Dermis blood vessel endothelial cell (primary cell): ENCODE data around the gene CYP11A1. TPM values are rescaled to one million over a fixed set of nuclear protein-coding genes. Genes with fewer than 3 reads are reported as not detected.

Source experiments
- DNase-seq: peaks from one replicate; pipeline ENCODE4 v3.0.0; 2010
- total RNA-seq: library from RNA; depleted of rRNA; stranded (reverse); fragments of >200 nt; gene quantifications from 2 replicates; pipeline ENCODE4 v1.2.3, GENCODE V29; 2014

Gene CYP11A1
- total RNA-seq, 1 donor from 2014 or later: not detected

DNA sequence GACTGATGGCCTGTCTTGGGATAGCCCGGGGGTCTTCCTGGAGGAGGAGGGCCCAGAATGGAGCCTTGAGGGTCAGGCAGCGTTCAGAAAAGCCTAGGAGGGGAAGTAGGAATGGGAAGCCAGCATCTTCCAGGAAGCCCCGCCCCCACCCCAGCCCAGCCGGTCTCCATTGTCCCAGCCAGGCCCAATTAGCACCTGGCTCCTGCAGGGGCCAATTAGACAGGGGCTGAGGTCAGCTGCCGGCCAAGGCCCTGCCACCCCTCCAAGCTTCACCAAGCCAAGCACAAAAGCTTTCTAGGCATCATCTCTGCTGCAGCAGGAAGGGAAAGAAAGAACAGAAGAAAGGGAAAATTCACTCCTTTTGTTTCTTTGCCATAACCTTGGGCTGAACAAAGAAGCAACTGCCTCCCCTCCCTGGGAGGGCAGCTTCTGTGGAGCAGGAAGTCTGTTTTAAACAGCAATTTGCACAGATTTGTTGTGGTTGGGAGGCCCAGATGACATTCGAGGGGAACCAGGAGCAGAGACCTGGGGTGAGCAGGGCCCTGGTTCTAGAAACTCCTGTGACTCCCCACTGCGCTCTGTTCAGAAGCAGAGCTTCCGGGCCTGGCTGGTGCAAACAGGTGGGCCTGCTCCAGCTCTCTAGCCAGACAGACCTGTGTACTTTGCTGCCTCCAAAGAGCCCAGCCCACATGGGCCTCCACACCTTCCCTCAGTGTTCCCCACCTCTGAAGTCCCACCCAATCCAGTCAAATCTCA lies 47.7 kb downstream of the CYP11A1 start:
- DNase-seq: peak; percentile 17

DNA sequence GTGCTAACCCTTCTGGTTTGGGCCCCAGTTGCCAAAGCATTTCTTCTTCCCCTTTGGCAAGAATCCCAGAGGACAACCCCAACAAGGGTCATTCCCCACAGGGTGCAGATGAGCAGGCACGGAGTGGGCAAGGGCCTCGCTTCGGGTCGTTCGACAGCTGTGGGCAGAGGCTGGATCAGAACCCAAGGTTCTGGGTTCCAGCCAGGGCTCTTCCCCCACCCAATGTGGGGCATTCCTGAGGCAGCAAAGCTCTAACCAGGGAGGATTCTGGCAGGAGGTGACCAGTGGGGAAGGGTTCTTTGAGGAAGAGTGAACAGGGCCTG lies 48.3 kb downstream of the CYP11A1 start:
- DNase-seq: no peak

DNA sequence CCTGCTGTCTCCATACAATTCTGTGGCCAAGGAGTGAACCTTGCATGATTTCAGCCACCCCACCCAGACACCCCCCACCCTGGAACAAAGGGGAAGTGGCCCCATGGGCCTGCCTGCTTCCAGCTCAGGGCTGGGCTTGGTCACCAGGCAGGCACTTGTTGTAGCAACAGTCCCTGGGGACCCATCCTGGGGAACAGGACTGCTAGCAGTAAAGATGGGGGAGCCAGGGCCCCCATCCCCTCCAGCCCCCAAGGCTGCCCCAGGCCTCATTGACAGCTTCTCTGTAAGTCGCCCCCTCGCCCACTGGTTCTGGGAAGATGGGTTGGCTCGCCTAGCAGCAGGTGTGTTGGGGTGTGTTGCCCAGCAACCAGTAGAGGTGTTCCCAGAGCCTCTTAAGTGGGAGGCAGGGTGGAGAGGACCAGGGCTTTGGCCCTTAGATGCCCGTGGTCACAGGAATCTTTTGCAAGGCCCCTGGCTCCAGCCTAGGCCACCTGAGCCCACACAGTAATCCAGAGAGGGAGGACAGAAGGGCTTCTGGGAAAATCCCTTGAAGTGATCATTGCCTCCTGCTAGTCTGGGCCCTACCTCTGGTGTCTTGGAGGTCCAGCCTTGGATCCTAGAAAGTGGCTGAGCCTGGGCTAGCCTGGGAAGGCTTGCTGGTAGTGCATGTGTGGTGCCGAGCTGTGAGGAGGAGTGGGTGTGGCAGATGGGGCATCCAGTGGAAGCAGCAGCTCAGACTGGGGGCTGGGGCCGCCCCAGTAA lies 48.9 kb downstream of the CYP11A1 start:
- no peak for DNase-seq

DNA sequence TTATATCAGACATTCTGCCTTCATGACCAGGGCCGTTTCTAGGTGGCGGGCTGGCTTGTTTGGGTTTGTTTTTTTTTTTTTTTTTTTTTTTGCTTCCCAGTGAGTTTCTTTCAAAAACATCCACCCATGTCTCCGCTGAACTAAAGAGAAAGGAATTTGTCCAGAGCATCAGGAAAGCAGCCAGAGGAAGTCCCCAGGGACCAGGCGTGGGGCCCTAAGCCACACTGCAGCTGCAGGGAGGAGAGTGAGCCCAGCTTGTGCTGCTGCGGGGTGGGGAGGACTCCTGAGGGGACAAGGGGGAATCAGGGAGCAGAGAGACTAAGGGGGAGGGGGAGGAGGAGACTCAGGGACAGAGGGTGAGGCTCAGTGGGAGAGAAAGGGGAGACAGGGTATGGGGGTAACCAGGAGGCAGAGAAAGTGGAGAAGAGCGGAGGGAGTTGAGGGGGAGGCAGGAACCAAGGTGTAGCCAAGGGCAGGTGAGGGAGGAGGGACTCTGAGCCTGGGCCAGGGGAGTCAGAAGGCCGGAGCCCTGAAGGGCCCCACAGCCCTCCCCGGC lies 49.5 kb downstream of the CYP11A1 start:
- peak; percentile 58 for DNase-seq

DNA sequence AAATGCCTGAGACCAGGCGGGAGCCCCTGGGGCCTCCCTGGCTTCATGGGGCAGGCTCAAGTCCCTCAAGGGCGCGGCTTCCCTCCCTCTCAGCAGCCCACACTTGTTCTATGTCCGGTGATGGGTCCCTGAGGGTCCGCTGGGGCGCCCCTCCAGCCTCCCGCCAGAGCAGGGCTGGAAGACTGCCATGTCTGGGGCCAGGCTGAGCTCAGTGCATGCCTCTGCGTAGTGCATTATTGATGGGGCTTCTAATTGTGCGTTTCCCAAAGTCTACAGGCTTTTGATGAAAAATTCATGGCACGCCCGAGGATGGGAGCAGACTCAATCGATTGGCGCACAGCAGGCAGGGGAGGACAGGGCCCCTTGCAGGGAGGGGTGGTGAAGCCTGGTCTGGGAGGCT lies 51.3 kb downstream of the CYP11A1 start:
- no peak for DNase-seq

DNA sequence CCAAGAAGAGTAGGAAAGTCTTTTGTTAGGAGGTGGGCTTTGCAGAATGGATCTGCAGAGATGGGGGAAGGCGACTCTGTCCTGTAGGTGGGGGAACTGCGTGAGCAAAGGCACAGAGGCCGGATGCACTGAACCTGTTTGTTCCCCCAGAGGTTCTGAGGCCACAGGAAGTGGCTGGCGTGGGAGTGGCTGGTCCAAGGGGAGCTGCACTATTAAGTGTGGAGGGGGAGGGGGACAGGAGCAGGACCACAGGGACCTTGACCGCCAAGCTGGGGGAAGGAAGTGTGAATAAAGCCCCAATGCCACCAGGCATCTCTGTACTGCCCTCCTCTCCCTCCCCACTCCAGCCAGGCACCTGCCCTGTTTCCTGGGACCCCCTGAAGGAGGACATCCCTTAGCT lies 51.8 kb downstream of the CYP11A1 start:
- no peak for DNase-seq

DNA sequence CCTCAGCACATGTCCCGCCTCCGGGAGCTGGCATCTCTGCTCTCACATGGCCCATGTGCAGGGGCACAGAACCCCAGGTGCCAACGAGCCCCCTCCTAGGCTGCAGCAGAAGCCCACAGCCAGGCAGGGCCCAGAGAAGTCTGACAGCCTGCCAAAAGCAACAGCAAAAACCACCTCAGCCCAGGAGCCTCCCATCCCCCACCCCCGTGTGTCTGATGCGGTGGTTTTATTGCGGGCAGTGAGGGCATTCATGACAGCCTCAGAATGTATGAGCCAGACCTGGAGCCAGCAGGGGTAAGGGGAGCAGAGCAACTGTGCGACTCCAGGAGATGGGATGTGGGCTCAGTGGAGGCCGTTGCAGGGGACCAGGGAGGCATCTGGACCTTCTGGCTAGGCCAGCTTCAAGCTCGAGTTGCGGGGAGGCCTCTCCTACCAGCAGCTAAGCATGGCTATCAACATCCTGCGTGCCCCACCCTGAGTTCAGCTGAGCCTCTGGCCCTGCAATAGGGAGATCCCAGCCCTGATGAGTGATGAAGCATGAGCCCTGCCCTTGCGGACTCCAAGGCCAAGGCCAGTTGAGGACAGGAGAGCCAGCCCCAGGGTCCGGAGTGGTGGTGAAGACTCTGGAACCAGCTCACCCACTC lies 52.5 kb downstream of the CYP11A1 start:
- DNase-seq: no peak

DNA sequence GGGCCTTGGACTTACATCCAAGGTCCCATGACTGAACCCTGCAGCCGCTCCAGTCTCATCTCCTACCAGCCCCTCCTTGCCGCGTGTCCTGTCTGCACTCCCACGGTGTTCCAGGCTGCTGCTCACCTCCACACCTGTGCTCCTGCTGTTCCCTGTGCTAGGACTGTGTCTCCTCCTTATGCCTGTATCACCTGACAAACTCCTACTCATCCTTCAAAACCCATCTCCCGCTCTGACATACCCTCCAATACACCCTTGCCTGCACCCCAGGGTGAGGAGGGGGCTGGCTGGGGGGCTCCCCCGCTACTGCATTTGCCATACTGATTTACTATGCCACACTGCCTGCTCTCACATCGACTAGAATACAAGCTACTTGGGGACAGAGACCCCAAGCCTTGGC lies 53.6 kb downstream of the CYP11A1 start:
- DNase-seq: no peak

DNA sequence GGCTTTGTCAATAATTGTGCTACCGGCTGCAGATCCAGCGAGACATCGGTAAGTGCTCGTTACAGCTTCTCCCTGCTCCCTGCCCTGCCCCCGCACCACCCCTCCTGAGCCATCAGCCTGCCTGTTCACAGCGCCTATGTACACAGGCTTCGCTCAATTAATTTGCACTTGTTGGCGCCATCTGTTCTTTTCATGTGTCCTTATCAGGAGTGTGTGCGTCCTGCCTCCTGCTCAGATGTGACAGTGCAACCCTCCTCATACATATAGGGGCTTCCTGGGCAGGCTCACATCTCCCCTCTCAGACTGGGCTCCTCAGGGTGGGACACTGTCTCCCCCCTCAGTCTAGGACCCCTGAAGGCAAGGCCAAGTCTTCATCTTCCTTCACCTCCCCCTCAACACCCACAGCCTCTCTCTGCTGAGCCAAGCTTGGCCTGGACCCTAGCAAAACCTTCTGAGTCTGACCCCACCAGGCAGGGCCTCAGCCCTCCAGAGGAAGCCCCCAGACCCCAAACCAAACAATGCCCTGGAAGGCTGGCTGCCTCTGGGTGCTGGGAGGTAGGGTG lies 54.9 kb downstream of the CYP11A1 start:
- DNase-seq: no peak

DNA sequence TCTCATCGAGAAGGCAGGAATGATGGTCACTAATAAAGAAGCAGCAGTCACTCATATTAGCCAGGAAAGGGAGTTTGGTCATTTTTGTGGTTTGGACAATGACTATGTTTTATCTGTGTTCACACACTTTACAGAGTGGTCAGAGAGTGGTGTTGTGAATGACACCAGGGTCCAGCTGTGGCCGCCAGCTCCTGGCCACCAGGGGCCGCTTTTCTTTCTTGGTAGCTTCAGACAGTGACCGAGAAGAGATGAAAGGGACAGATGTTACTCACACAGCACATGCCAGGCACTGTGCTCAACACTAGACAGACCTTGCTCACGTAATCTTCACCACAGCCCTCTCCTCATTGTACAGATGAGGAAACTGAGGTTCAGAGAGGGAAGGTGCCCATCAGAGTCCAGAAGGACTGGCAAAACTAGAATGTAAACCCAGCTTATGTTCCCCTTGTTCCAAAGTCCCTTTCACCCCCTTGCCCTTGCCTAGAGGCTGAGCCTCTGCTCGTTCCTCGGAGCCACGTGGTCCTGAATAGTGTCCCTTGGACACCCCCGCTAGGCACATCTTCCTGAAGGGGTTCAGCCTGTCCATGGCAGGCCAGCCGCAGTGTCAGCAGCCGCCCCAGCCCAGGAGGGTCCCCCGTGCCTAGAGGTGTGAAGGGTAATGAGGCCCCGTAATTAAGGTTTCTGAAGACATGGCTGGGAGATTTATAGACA lies 55.6 kb downstream of the CYP11A1 start:
- peak; percentile 49 for DNase-seq

DNA sequence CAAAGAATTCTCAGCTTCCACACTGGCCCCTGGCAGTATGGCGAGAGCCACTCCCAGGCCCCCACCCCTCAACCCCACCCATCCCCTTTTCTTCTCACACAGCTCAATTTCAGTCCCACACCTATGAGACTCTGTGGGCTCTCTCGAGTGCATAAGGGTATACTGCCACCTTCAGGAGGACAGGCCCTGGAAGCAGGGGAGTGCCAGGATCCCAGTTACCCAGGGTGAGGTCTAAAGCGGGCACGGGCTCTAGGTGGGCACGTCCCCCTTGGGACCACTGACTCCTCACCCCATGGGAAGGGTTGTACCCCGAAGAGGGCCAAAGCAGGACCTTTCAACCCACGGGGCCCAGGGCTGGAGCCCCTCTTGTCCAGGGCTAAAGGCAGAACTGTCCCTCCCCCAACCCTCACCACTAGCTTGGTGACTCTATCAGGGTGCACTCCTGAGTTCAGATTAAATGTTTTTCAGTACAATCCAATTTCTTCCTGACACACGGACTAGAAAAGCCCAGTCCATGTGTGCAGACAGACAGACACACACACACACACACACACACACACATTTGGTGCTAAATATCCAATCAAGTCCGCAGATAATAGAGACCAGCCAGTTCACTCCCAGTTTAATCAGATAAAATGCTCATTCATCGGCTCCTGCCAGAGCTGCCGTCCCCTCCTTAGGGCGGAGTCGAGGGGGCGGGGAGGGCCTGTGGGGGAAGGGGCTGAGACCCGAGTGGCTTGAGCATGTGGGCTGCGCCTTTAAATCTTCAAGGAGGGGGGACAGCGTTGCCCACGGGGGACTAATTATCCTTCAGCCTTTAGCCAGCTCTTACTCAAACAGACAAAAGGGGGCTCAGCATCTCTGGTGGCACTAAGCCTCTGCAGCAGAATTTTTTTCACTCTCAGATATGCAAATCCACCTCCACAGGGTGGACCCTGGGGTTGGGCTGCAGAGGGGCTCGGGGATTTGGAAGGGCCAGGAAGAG lies 59.3 kb downstream of the CYP11A1 start:
- DNase-seq: peak; percentile 79

DNA sequence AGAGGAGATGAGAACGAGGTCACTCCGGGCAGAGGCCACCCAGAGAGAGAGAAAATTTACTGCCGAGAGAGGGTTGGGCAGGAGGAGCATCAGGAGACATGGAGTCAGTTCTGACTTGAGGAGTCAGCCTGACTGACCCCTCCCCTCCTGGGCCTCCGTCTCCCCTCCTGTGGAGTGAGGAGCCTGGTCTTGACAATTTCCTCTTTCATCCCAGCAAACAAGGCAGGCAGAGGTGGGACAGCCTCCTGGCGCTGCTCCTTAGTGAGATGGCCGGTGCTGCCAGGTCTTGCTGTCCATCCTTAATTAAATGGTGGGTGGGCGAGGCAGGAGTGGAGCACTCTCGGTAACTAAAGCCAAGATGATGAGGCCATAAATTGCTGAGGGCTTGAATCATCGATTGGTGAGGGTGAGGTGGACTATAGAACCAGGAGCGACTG lies 60.6 kb downstream of the CYP11A1 start:
- no peak for DNase-seq

DNA sequence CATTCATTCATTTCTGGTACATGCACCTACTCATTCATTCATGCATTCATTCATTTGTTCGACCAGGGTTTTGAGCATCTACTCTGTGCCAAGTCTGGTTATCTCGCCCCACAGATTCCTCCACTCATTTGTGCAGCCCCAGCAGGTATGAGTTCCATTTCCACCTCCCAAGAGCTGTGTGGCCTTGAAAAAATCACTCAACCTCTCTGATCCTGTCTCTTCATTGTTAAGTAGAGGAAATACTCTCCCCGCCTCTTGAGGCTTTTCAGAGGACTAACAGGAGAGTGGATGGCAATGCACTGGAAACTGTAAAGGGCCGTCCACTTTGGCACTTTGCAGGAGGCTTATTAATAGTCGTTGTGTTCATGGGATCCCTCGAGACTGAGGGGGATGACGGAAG lies 61.8 kb downstream of the CYP11A1 start:
- no peak for DNase-seq

DNA sequence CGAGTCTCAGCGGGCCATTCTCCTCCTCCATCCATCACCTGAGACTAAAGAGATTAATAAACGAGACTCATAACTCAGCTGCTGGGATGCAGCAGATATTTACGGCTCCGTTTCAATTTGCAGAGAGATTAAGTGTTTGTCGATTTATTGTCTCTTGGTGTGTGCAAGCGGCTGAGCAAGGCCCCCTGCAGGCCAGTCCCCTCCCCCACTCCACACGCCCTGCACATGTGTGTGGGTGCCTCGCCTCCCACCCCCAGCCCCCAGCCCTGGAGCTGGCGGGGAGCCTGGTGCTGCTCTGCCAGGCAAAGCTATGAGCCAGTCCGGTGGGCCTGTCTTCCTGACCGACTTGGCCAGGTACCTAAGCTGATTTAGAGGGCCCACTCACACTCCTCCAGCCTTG lies 63.0 kb downstream of the CYP11A1 start:
- no peak for DNase-seq

DNA sequence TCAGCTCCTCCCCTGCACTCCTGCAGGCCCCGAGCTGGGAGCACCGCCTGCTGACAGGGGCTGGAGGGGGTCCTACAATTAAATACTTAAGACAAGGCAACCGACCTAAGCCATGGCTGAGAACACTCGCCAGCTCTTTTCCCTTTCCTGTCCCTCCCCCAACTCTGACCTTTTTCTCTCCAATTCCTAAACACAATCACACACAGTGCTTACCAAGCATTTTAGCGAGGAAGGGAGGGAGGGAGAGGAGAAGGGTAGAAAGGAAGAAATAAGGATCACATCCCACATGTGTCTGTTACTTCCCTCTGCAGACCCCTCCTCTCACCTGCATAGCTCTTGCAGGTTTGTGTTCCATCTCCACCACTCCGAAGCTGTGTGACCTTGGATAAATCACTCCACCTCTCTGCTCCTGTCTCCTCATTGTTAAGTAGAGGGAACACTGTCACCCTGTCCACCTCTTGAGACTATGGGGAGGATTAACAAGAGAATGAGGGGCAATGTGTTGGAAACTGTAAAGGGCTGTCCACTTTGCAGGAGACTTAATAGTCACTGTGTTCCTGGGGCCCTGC lies 63.6 kb downstream of the CYP11A1 start:
- no peak for DNase-seq

DNA sequence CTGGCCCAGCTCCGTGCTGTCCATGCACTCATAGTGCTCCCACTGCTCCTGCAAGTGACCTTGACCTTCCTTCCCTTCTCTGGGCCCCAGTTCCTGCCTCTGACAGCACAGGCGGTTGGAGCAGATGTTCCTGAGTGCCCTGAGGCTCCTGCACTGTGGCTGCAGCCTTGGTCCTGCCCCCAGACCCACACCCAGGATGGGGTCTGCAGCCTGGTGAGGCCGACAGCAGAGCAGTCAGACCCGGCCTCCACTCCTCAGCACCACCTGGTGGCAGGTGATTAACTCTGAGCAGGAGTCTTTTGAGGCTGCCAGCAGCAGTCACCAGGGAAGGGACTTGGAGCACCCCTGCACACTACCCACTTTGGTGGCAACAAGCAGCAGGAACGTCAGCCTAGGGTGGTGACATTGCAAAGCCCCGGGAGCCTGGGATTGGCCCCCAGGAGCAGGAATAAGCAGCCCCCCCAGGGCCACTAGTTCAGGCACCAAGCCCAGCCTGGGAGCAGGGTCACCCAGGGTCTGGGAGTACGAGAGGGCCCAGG lies 64.6 kb downstream of the CYP11A1 start:
- DNase-seq: peak; percentile 58

DNA sequence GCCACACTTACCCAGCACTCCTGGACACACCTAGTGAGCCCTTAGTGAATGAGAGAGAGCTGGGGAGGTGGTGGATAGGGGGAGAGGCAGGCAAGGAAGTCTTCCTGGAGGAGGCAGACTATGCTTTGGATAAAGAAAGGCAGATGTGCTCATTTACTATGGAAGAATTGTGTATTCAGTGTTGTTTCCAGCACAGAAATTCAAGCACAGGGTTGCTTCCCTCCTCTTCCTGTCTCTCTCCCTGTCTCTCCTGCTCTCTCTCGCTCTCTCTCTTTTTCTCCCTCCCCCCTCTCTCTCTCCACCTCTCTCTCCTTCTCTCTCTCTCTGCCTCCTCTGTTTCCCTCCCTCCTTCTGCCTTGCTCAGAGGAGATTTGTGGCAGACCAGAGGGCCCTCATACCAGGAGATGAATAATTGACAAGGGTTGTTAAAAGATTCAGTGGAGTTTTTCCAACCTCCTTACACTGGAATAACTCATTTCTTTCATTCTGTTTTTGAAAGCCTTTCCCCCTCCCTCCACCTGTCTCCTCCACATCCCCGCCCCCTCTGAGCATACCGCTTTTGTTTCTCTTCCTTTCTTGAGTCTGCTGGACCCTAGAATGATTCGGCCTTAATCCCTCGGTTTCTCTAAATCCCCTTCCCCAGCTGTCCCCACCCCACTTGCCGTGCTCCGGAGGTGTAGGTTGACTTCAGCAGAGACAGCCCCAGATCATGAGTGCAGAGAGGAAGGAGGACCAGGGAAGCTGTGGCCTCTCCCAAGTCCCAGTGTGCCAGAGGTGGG lies 65.7 kb downstream of the CYP11A1 start:
- DNase-seq: no peak

DNA sequence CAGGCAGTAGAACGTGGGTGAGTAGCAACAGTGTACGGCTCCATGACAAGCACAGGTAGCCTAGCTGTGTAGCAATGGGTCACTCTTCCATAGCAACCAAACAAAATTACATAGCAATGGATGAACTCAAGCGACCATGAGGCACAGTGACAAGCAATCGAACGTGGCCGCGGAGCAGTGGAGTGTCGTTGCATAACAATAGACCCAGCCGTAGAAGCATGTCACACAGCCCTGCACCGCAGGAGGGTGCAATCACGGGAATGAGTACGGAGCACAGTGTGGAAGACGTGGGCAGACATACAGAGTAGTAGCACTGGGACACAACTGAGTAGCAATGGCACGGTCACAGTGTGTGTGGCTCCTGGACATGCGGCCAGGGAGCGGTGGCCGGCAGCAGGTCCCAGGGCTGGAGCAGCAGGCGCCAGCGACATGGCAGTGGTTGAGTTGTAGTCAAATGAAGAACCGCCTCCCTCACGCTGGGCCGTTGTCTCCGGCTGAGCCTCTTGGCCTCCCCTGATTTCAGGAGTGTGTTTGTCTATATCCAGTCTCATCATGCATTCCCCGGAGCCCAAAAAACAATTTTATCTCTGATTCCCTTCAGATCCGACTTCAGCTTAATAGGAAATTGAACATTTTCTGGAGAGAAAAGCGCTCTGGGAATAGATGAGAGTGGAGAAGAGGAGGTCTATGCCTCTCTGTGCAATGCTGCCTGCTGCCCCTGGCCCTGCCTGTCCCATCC lies 67.2 kb downstream of the CYP11A1 start:
- DNase-seq: no peak

DNA sequence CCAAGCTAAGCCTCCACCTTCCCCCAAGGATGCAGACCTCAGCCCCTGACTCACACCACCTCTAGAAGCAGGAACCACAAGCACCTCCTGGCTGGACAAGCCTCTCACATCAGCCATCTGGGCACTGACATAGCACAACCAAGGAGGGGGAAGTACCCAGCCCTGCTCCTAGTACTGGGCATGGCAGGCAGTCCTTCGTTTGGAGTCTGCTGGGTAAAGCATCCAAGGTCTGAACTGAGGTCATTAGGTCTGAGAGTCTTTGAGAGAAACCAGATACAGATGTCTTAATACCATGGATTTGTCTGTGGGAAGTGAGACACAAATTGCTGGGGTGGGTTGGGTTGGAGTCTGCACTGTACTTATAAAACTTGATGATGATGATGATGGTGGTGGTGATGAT lies 69.6 kb downstream of the CYP11A1 start:
- DNase-seq: no peak
